H1 (cell line): ENCODE measurements around the gene GMNN. TPM values are rescaled to one million over a fixed set of nuclear protein-coding genes. Genes with fewer than 3 reads are reported as not detected.

Experiments
- CTCF ChIA-PET: fragments of 300-600 bp; sonication (Branson Sonifier 250); formaldehyde crosslinking; loops from one replicate; lab custom pipeline; 2021; ENCODE audit not compliant: partially characterized antibody; lab: Charles Lee
- POLR2A ChIA-PET: fragments of 300-600 bp; sonication (Branson Sonifier 250); formaldehyde crosslinking; loops from one replicate; lab custom pipeline; 2021; ENCODE audit warnings: inconsistent platforms; ENCODE audit not compliant: partially characterized antibody; lab: Charles Lee
- DNase-seq, 2 experiments: peaks; one replicate each; pipeline versions ENCODE4 v3.0.0 to v3.0.0-alpha.2; 2010 to 2022; ENCODE audit warnings: low spot score in 2 of 2, low read depth in 1 of 2, mixed read lengths in 1 of 2
- FAIRE-seq: peaks from 2 replicates; lab custom pipeline; 2011; peaks lifted over from hg19 to GRCh38; lab: Jason Lieb, UNC
- H2AFZ ChIP-seq: 2 replicates; pipeline ENCODE4 v1.8.1; 2012; ENCODE audit warnings: low read length, inconsistent platforms
- H2AK5ac ChIP-seq: 2 replicates; pipeline ENCODE4 v1.6.1; 2013; ENCODE audit warnings: low read depth, low read length
- H2BK120ac ChIP-seq: replicated peaks from 2 replicates; pipeline ENCODE3; 2013; ENCODE audit warnings: low read depth, low read length, inconsistent platforms
- H2BK12ac ChIP-seq: 2 replicates; pipeline ENCODE4 v1.6.1; 2013; ENCODE audit warnings: low read depth, low read length
- H2BK15ac ChIP-seq: 2 replicates; pipeline ENCODE4 v1.6.1; 2013; ENCODE audit warnings: low read length
- H2BK20ac ChIP-seq: 2 replicates; pipeline ENCODE4 v1.6.1; 2013; ENCODE audit warnings: low read length
- H2BK5ac ChIP-seq: 2 replicates; pipeline ENCODE4 v1.6.1; 2013; ENCODE audit warnings: low read depth, low read length
- H3K14ac ChIP-seq: 2 replicates; pipeline ENCODE4 v1.6.1; 2013; ENCODE audit warnings: inconsistent platforms; ENCODE audit not compliant: insufficient read length
- H3K18ac ChIP-seq: 2 replicates; pipeline ENCODE4 v1.6.1; 2013; ENCODE audit warnings: low read length; ENCODE audit errors: extremely low read depth
- H3K23ac ChIP-seq: 2 replicates; pipeline ENCODE4 v1.6.1; 2013; ENCODE audit warnings: inconsistent platforms; ENCODE audit not compliant: insufficient read length
- H3K23me2 ChIP-seq: 2 replicates; pipeline ENCODE4 v1.6.1; 2013; ENCODE audit warnings: low read depth, low read length
- H3K27ac ChIP-seq: 2 replicates; pipeline ENCODE4 v1.6.1; 2011; ENCODE audit warnings: low read depth, low read length, inconsistent platforms
- H3K27me3 ChIP-seq, 4 experiments: replicated peaks in 1 of 4; 1 replicate in 1 of 4; 2 replicates in 3 of 4; pipeline versions ENCODE4 v1.6.1 to v1.8.1; 2011 to 2013; ENCODE audit warnings: low read length in 3 of 4, mild to moderate bottlenecking in 3 of 4, inconsistent platforms in 2 of 4, mixed read lengths in 2 of 4, moderate library complexity in 1 of 4; ENCODE audit not compliant: control insufficient read depth in 3 of 4, insufficient read depth in 3 of 4; ENCODE audit errors: extremely low read depth in 1 of 4
- H3K36me3 ChIP-seq, 4 experiments: 2 replicates each; pipeline versions ENCODE4 v1.6.1 to v1.8.1; 2011 to 2013; ENCODE audit warnings: mild to moderate bottlenecking in 4 of 4, low read length in 3 of 4, moderate library complexity in 2 of 4, control low read depth in 1 of 4, inconsistent platforms in 1 of 4; ENCODE audit not compliant: insufficient read depth in 4 of 4, control insufficient read depth in 2 of 4
- H3K4ac ChIP-seq: replicated peaks from 2 replicates; pipeline ENCODE3; 2013; ENCODE audit warnings: low read length, low read depth, mixed read lengths, inconsistent platforms; ENCODE audit not compliant: insufficient read length
- H3K4me1 ChIP-seq, 4 experiments: replicated peaks in 1 of 4; 1 replicate in 1 of 4; 2 replicates in 3 of 4; pipeline versions ENCODE4 v1.6.1 to v1.8.1; 2011 to 2013; ENCODE audit warnings: low read length in 3 of 4, inconsistent platforms in 2 of 4, mixed read lengths in 1 of 4; ENCODE audit not compliant: insufficient read depth in 4 of 4, control insufficient read depth in 3 of 4
- H3K4me2 ChIP-seq, 2 experiments: 2 replicates each; pipeline versions ENCODE4 v1.6.1 to v1.8.1; 2011 to 2013; ENCODE audit warnings: low read depth in 2 of 2, low read length in 2 of 2, control low read depth in 1 of 2, inconsistent platforms in 1 of 2, mild to moderate bottlenecking in 1 of 2; ENCODE audit not compliant: insufficient read depth in 1 of 2
- H3K4me3 ChIP-seq, 4 experiments: fragments of 200-600, 300-600 bp in 1 of 4; sonication (generic), shearing (Covaris generic), sonication (Bioruptor Twin) in 1 of 4; 2 replicates each; pipeline versions ENCODE4 v1.5.1 to v1.8.1; 2011 to 2016; ENCODE audit warnings: low read length in 4 of 4, low read depth in 3 of 4, control low read depth in 2 of 4, inconsistent platforms in 2 of 4, mild to moderate bottlenecking in 2 of 4, mixed read lengths in 1 of 4, moderate library complexity in 1 of 4; ENCODE audit not compliant: insufficient read depth in 2 of 4; ENCODE audit errors: extremely low read depth in 1 of 4
- H3K56ac ChIP-seq: replicated peaks from 2 replicates; pipeline ENCODE3; 2013; ENCODE audit warnings: low read depth, mild to moderate bottlenecking, mixed read lengths, low read length, inconsistent platforms; ENCODE audit not compliant: insufficient read length
- H3K79me1 ChIP-seq: 2 replicates; pipeline ENCODE4 v1.6.1; 2013; ENCODE audit warnings: low read depth, low read length, control low read depth
- H3K79me2 ChIP-seq, 2 experiments: 2 replicates each; pipeline versions ENCODE4 v1.6.1 to v1.8.1; 2012 to 2013; ENCODE audit warnings: low read length in 2 of 2, mild to moderate bottlenecking in 2 of 2, inconsistent platforms in 1 of 2; ENCODE audit not compliant: insufficient read depth in 2 of 2, control insufficient read depth in 1 of 2
- H3K9ac ChIP-seq, 4 experiments: replicated peaks in 1 of 4; 1 replicate in 1 of 4; 2 replicates in 3 of 4; pipeline versions ENCODE4 v1.6.1 to v1.8.1; 2011 to 2013; ENCODE audit warnings: low read depth in 3 of 4, low read length in 3 of 4, control low read depth in 2 of 4, mild to moderate bottlenecking in 2 of 4, moderate library complexity in 2 of 4, inconsistent platforms in 1 of 4; ENCODE audit errors: extremely low read depth in 1 of 4
- H3K9me3 ChIP-seq, 2 experiments: 2 replicates each; pipeline versions ENCODE4 v1.6.1 to v1.8.1; 2012 to 2013; ENCODE audit warnings: mild to moderate bottlenecking in 2 of 2, moderate library complexity in 2 of 2, control low read depth in 1 of 2, inconsistent platforms in 1 of 2, low read depth in 1 of 2, low read length in 1 of 2, mixed read lengths in 1 of 2; ENCODE audit not compliant: insufficient read depth in 2 of 2
- H4K20me1 ChIP-seq, 2 experiments: replicated peaks in 1 of 2; 2 replicates each; pipeline versions ENCODE3 to v1.8.1; 2011 to 2013; ENCODE audit warnings: inconsistent platforms in 2 of 2, low read length in 2 of 2, mild to moderate bottlenecking in 1 of 2; ENCODE audit not compliant: insufficient read depth in 2 of 2, control insufficient read depth in 1 of 2
- H4K5ac ChIP-seq: 2 replicates; pipeline ENCODE4 v1.6.1; 2013; ENCODE audit warnings: low read length, low read depth, mixed read lengths, inconsistent platforms; ENCODE audit not compliant: insufficient read length
- H4K8ac ChIP-seq: 2 replicates; pipeline ENCODE4 v1.8.0; 2013; ENCODE audit warnings: mild to moderate bottlenecking, moderate library complexity, low read length, inconsistent platforms; ENCODE audit not compliant: insufficient read depth; ENCODE audit errors: extremely low read depth
- H4K91ac ChIP-seq: replicated peaks from 2 replicates; pipeline ENCODE3; 2013; ENCODE audit warnings: low read length, mixed read lengths, inconsistent platforms; ENCODE audit not compliant: insufficient read length
- ASH2L ChIP-seq: fragments of 200-600, 300-600 bp; sonication (generic); IDR thresholded peaks from one replicate; pipeline ENCODE4 v1.7.1; 2017; ENCODE audit warnings: low read length
- CBX5 ChIP-seq: fragments of 300-800, 300-1000 bp; sonication (generic); IDR thresholded peaks from 2 replicates; pipeline ENCODE4 v1.7.1; 2016; ENCODE audit warnings: antibody characterized with exemption, low read length, low read depth
- CBX8 ChIP-seq: fragments of 300-800, 300-1000 bp; sonication (generic); IDR thresholded peaks from 2 replicates; pipeline ENCODE4 v1.7.1; 2016; ENCODE audit warnings: low read depth, low read length, borderline replicate concordance
- CEBPB ChIP-seq: IDR thresholded peaks from 2 replicates; pipeline ENCODE4 v1.6.1; 2012; ENCODE audit warnings: low read depth, low read length
- FOSL1 ChIP-seq: IDR thresholded peaks from 2 replicates; pipeline ENCODE4 v1.6.1; 2011; ENCODE audit warnings: mild to moderate bottlenecking, low read depth, low read length, moderate library complexity; ENCODE audit not compliant: insufficient read depth
- HDAC6 ChIP-seq: IDR thresholded peaks from one replicate; pipeline ENCODE4 v1.7.1; 2012; ENCODE audit warnings: low read depth, mild to moderate bottlenecking, inconsistent platforms, low read length, moderate library complexity
- JUND ChIP-seq: IDR thresholded peaks from 2 replicates; pipeline ENCODE4 v1.6.1; 2011; ENCODE audit warnings: mild to moderate bottlenecking, improper control_type of control experiment, low read length
- KDM4A ChIP-seq: IDR thresholded peaks from one replicate; pipeline ENCODE4 v1.7.1; 2012; ENCODE audit warnings: low read depth, mild to moderate bottlenecking, moderate library complexity, low read length, inconsistent platforms; ENCODE audit not compliant: severe bottlenecking
- MAFK ChIP-seq: IDR thresholded peaks from 2 replicates; pipeline ENCODE4 v1.6.1; 2012; ENCODE audit warnings: low read depth, mild to moderate bottlenecking, improper control_type of control experiment, low read length
- NANOG ChIP-seq: IDR thresholded peaks from 2 replicates; pipeline ENCODE4 v1.6.1; 2011; ENCODE audit warnings: low read length, low read depth, mild to moderate bottlenecking, inconsistent platforms; ENCODE audit not compliant: insufficient read depth, poor library complexity, severe bottlenecking
- POLR2AphosphoS5 ChIP-seq: IDR thresholded peaks from 2 replicates; pipeline ENCODE4 v1.6.1; 2011; ENCODE audit warnings: low read depth, low read length
- POU5F1 ChIP-seq: IDR thresholded peaks from 2 replicates; pipeline ENCODE4 v1.6.1; 2011; ENCODE audit warnings: low read depth, mild to moderate bottlenecking, low read length, moderate library complexity
- SIN3A ChIP-seq, 2 experiments: IDR thresholded peaks in 1 of 2; conservative IDR thresholded peaks in 1 of 2; 2 replicates each; pipeline ENCODE4 v1.6.1; 2011 to 2012; ENCODE audit warnings: low read length in 2 of 2, improper control_type of control experiment in 1 of 2, low read depth in 1 of 2, mild to moderate bottlenecking in 1 of 2
- SP2 ChIP-seq: IDR thresholded peaks from 2 replicates; pipeline ENCODE4 v1.6.1; 2012; ENCODE audit warnings: mild to moderate bottlenecking, low read length, inconsistent platforms
- WGBS, 2 experiments: shearing (Covaris generic) in 1 of 2; methylation state at CpG; one replicate each; pipeline versions ENCODE4 v1.1.6 to v1.1.7; 2013 to 2015; ENCODE audit warnings: low lambda C conversion rate in 2 of 2, mixed read lengths in 2 of 2, inconsistent platforms in 1 of 2, low coverage in 1 of 2, missing lambda C conversion rate in 1 of 2; ENCODE audit not compliant: insufficient replicate concordance in 2 of 2, insufficient coverage in 1 of 2, insufficient read length in 1 of 2; ENCODE audit errors: extremely low coverage in 1 of 2, missing lambda C conversion rate in 1 of 2; 5-methylcytosine and 5-hydroxymethylcytosine counted together
- polyA plus RNA-seq, 7 experiments: library from polyadenylated mRNA; depleted of rRNA in 3 of 7; stranded (reverse) in 5 of 7; unstranded in 2 of 7; fragments of >200 nt in 5 of 7; fragments of 200-250 nt in 2 of 7; gene quantifications; 1 replicate in 5 of 7; 2 replicates in 1 of 7; 4 replicates in 1 of 7; pipeline versions ENCODE4 v1.2.1 to v1.2.3, GENCODE V29; 2011 to 2013; ENCODE audit warnings: missing spikeins in 2 of 7, mixed read lengths in 2 of 7
- total RNA-seq: library from RNA; stranded (reverse); fragmentation: NEBNext Ultra II Directional; extraction: Animal tissue kit (Norgen Biotek cat#: 25700); gene quantifications from 2 replicates; pipeline ENCODE4 v1.2.1, GENCODE V29; 2021

The GMNN gene
- total and polyA plus RNA-seq, 2 of the 8 experiments (the other 6 are each of a cell fraction or from before 2014, with no cell fraction given): 65.9 to 101 TPM

DNA sequence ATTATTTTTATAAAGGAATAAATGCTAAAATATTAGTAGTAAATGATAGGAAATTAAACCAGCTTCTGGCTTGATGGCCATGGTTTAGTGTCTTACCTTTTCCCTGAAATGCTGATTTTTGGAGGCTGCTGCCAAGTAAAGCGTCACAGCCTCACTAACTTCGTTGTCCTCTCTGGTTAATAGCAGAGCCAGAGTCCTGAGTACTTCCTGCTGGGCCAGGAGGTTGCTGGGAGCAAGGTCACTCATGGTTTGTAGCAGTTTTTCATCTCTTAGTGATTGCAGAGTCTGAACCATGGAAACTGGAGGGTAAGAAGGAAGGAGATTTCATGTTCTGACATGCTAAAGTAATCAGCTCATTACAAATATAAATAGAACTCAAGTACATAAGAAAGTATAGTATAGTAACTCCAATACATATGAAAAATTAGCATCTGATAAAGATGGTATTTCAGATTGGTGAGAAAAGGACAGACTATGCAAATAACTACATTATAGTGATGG is 50.4 kb downstream of the GMNN start:
- no peak overlapping the region for H4K8ac ChIP-seq
- ChIA-PET CTCF (no interaction called here), POLR2A (no interaction called here)
- no peaks in the 10 kb centered on the region for H3K79me2 ChIP-seq
- H3K79me1 ChIP-seq: no peaks in the 10 kb centered on the region
- H2BK5ac ChIP-seq: no peak overlapping the region
- H3K36me3 ChIP-seq: peaks cover 0 to 2% (median under 1%) of the 10 kb centered on the region in 4 experiments; a peak in 3 of 8 replicates
- no peaks in the 10 kb centered on the region; the same call in 1 of the 2 replicates for H3K23me2 ChIP-seq
- no peak overlapping the region for H3K23ac ChIP-seq
- no peak overlapping the region for H3K56ac ChIP-seq
- H3K27ac ChIP-seq: no peak overlapping the region
- no peak overlapping the region for H2BK15ac ChIP-seq
- H2BK20ac ChIP-seq: no peak overlapping the region
- no peaks in the 10 kb centered on the region for H3K9me3 ChIP-seq
- no peaks in the 10 kb centered on the region for H4K20me1 ChIP-seq
- no peaks in the 10 kb centered on the region for H3K27me3 ChIP-seq
- no peak overlapping the region for H4K91ac ChIP-seq
- DNase-seq: no peak
- H3K4me2 ChIP-seq: no peak overlapping the region
- no peak overlapping the region for H3K9ac ChIP-seq
- no peak for FAIRE-seq
- no peak overlapping the region for H3K4ac ChIP-seq
- H3K18ac ChIP-seq: no peak overlapping the region
- no peak overlapping the region for H2AFZ ChIP-seq
- H3K4me3 ChIP-seq: no peak overlapping the region
- H4K5ac ChIP-seq: no peak overlapping the region
- WGBS, 2 experiments: 90% methylated on average over 2 of the region's 2 CpGs; no CpG with 5 or more reads in 1 of the 2 experiments
- no peak overlapping the region for H2AK5ac ChIP-seq
- no peak overlapping the region for H2BK12ac ChIP-seq
- 0 out of 7 replicates have a peak, but pooled peaks cover 0 to 2% (median 0%) of the 10 kb centered on the region in 4 experiments for H3K4me1 ChIP-seq
- H3K14ac ChIP-seq: no peak overlapping the region
- H2BK120ac ChIP-seq: no peak overlapping the region
- TF ChIP-seq SP2: no peak
- TF ChIP-seq NANOG: no peak
- TF ChIP-seq HDAC6: no peak
- no peak for TF ChIP-seq POU5F1
- no peak for TF ChIP-seq SIN3A (conservative IDR thresholded peaks at IDR 0.05 in 1 of 2, IDR thresholded peaks at IDR 0.05 in 1 of 2; ENCODE audit: low read depth in 1 of 2, low read length in 2 of 2)
- no peak for TF ChIP-seq FOSL1
- no peak for TF ChIP-seq CEBPB
- TF ChIP-seq ASH2L: no peak
- no peak for TF ChIP-seq MAFK
- no peak for TF ChIP-seq POLR2AphosphoS5
- TF ChIP-seq JUND: no peak
- no peak for TF ChIP-seq KDM4A
- TF ChIP-seq CBX8: no peak
- TF ChIP-seq CBX5: no peak
